MM.1S (cell line): Measurements from ENCODE around the gene PMPCA.

ENCODE experiments used
- CTCF ChIP-seq: fragments of 300-600 bp; sonication (generic); IDR thresholded peaks from 2 replicates; pipeline ENCODE4 v1.5.1; 2016; ENCODE audit warnings: antibody characterized with exemption, low read length, mixed read lengths
- EZH2 ChIP-seq: fragments of 300-600 bp; sonication (generic); optimal IDR thresholded peaks from 2 replicates; pipeline ENCODE3; 2017; ENCODE audit warnings: low read depth, mild to moderate bottlenecking, antibody characterized with exemption, low read length, mixed read lengths

DNA sequence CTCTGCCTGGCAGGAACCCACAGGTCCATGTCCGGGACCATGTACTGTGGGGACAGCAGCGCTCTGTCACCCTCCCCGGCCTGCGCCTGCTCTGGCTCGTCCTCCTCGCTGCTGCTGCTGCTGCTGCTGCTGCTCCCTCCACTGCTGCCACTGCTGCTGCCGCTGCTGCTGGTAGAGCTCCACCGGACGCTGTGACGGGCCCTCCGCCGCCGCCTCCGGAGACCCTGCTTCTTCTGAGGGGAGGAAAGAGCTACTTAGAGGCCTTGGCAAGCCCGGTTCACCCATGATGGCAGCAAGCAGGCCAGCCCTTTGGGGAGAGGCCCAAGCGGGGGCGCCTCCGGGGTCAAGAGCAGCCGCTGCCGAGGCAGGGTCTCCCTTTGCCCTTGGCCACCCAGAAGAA is 27.0 kb upstream of the PMPCA start:
- TF ChIP-seq CTCF (no peak), EZH2 (no peak)
